ENCODE measurements around the gene ADGRG6.
"Not testable (repeated sequence)": the region's sequence is repeated elsewhere in the genome, so short reads cannot be mapped to it uniquely, and the experiment has no call there.

Gene ADGRG6

DNA sequence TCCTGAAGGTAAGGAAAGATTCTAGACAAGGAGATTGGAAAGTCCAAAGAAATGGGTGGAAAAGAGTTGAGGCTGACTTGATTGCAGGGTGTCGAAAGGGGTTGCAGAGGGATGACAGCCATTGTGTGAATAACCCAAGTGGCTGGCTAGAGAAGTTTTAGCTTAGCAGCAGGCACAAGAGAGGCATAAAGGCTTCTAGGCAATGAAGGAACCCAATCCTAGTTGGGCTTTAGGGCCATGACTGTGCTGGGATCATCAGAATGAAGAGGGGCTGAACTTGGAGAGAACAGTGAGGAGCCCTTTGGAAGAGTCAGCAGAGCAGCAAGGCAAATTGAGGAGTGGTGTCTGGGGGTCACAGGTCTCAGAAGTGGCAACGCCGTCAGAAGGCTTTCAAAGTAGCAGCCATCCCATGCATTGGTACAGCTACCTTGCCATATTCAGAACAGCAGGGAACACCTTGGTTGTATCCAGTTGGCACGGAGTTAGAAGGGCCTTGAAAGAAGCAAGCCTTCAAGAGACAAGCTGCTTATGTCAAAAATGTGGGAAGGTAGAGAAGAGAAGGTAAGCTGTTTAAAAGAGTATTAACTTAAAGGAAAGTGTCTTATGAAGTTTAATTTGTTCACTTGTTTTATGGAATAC lies 146.4 kb downstream of the ADGRG6 start:
- TF ChIP-seq, protein P1, sequence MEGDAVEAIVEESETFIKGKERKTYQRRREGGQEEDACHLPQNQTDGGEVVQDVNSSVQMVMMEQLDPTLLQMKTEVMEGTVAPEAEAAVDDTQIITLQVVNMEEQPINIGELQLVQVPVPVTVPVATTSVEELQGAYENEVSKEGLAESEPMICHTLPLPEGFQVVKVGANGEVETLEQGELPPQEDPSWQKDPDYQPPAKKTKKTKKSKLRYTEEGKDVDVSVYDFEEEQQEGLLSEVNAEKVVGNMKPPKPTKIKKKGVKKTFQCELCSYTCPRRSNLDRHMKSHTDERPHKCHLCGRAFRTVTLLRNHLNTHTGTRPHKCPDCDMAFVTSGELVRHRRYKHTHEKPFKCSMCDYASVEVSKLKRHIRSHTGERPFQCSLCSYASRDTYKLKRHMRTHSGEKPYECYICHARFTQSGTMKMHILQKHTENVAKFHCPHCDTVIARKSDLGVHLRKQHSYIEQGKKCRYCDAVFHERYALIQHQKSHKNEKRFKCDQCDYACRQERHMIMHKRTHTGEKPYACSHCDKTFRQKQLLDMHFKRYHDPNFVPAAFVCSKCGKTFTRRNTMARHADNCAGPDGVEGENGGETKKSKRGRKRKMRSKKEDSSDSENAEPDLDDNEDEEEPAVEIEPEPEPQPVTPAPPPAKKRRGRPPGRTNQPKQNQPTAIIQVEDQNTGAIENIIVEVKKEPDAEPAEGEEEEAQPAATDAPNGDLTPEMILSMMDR (IDR thresholded peaks at IDR 0.05; ENCODE audit: low read depth, low read length, missing control alignments): no peak
- no peak overlapping the region for H3K4me3 ChIP-seq (replicated peaks; ENCODE audit: low read depth, low read length)
- no peak for DNase-seq (ENCODE audit: extremely low read depth, low read depth)

DNA sequence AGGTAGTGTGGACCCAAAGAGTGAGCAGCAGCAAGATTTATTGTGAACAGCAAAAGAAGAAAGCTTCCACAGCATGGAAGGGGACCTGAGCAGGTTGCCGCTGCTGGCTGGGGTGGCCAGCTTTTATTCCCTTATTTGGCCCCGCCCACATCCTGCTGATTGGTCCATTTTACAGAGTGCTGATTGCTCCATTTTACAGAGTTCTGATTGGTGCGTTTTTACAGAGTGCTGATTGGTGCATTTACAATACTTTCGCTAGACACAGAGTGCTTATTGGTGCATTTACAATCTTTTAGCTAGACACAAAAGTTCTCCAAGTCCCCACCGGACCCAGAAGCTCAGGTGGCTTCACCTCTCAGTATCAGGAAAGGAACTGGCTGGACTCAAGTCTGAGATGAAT lies 149.0 kb downstream of the ADGRG6 start:
- H3K4me3 ChIP-seq (replicated peaks; ENCODE audit: low read depth, low read length); DNase-seq (ENCODE audit: extremely low read depth, low read depth): not testable (repeated sequence)

DNA sequence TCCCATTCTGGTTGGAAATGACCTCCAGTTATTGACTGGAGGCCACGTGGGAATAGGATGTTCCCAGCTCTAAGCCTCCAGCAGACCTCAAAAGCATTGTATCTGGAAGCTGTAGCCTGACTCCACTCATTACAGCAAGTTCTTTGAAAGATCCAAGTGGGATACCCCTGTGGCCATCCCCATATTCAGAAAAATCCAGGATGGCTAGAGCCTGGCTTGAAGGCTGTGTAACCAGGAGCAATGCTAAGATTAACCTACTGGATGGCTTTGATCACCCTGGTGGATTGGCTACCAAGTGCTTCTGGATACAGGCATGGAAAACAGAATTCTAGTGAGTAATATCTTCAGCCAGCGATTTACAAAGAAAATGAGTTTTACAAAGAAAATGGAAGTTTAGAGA lies 151.2 kb downstream of the ADGRG6 start:
- no peak for DNase-seq (ENCODE audit: extremely low read depth, low read depth)
- TF ChIP-seq, protein P1 (IDR thresholded peaks at IDR 0.05; ENCODE audit: low read depth, low read length, missing control alignments): no peak
- no peak overlapping the region for H3K4me3 ChIP-seq (replicated peaks; ENCODE audit: low read depth, low read length)

DNA sequence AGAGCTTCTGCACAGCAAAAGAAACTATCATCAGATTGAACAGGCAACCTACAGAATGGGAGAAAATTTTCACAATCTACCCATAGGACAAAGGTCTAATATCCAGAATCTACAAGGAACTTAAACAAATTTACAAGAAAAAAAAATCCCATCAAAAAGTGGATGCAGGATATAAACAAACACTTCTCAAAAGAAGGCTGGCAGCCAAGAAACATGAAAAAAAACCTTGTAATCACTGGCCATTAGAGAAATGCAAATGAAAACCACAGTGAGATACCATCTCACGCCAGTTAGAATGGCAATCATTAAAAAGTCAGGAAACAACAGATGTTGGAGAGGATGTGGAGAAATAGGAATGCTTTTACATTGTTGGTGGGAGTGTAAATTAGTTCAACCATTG lies 152.4 kb downstream of the ADGRG6 start:
- not testable (repeated sequence) for DNase-seq (ENCODE audit: extremely low read depth, low read depth); H3K4me3 ChIP-seq (replicated peaks; ENCODE audit: low read depth, low read length)

DNA sequence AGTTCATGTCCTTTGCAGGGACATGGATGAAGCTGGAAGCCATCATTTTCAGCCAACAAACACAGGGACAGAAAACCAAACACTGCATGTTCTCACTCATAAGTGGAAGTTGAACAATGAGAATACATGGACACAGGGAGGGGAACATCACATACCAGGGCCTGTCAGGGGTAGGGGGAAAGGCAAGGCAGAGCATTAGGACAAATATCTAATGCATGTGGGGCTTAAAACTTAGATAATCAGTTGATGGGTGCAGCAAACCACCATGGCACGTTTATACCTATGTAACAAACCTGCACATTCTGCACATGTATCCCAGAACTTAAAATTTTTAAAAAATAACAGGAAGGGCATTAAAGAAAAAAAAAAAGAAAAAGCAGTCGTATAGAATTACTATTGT lies 153.0 kb downstream of the ADGRG6 start:
- H3K4me3 ChIP-seq (replicated peaks; ENCODE audit: low read depth, low read length); DNase-seq (ENCODE audit: extremely low read depth, low read depth): not testable (repeated sequence)

DNA sequence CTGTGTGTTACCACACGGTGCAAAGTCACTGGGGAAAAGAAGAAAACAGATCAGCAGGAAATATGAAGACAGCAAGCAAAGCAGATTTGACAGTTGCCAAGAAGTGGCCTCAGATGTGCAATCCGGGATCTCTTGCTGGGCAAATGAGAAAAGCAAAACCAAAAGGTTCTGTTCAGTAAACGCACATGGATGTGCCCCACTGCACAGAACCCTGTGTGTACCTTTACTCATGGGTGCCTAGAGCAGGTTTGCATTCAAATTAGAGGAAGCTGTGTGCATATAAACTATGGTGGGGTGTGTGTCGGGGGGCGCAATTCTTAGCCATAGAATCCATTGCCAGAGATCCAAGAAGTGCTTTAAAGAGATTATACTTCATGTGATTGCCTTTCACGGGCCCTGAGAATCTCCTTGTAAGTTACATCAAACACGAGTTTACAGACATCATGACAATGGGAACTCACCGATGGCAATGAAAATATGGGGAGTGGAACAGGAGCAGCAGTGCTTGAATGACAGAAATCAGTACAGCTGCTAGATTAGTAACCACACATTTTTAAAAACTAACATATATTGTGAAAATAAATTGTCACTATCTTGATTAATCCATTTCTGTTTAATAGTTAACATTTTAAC lies 154.3 kb downstream of the ADGRG6 start:
- no peak for DNase-seq (ENCODE audit: extremely low read depth, low read depth)
- no peak overlapping the region for H3K4me3 ChIP-seq (replicated peaks; ENCODE audit: low read depth, low read length)
- TF ChIP-seq, protein P1 (IDR thresholded peaks at IDR 0.05; ENCODE audit: low read depth, low read length, missing control alignments): no peak

DNA sequence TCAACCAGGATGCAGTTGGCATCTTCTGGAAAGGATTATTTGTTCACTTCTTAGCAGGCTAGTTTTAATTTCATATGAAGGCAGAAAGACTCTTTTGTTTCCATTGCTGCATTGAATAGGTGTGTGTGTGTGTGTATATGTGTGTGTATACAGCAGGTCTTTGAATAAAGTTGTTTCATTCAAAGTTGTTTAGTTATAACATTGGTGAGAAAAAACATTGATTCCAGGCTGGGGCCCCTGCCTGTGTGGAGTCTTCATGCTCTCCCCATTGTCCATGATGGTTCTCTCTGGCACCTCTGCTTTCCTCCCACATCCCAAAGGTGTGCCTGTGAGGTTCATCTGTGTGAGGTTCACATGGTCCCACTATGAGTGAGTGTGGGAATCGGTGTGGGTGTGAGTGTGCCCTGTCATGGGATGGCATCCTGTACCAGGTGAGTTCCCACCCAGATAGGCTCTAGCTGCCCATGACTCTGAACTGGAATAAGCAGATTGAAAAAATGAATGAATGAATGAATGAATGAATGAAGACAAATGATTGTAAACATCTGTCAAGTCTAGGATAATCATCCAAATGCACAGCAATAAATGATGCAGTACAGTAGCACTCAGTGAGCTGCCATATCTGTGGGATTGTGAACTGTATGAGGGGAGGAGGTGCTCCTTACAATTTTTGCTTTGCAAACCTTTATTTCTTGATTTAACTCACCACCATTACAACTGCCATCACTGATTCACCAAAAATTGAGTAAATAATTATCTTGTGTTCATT lies 156.0 kb downstream of the ADGRG6 start:
- no peak for DNase-seq (ENCODE audit: extremely low read depth, low read depth)
- no peak overlapping the region for H3K4me3 ChIP-seq (replicated peaks; ENCODE audit: low read depth, low read length)
- TF ChIP-seq, protein P1 (IDR thresholded peaks at IDR 0.05; ENCODE audit: low read depth, low read length, missing control alignments): no peak

DNA sequence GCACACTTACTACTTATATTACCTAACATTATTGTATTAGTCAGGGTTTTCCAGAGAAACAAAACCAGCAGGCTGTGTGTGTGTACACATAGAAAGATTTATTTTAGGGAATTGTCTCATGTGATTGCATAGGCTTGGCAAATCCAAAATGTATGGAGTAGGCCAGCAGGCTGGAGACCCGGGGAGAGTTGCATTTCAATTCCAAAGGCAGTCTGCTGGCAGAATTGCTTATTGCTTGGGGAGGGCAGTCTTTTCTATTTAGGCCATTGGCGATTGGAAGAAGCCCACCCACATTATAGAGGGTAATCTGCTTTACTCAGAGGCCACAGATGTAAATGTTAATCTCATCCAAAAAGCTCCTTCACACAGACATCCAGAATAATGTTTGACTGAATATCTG lies 157.0 kb downstream of the ADGRG6 start:
- DNase-seq (ENCODE audit: extremely low read depth, low read depth): no peak
- no peak overlapping the region for H3K4me3 ChIP-seq (replicated peaks; ENCODE audit: low read depth, low read length)
- TF ChIP-seq, protein P1 (IDR thresholded peaks at IDR 0.05; ENCODE audit: low read depth, low read length, missing control alignments): no peak

All from HFF-Myc (cell line).